T-cell (primary cell): ENCODE data around the gene IBTK. TPM values are rescaled to one million over a fixed set of nuclear protein-coding genes. Genes with fewer than 3 reads are reported as not detected.

Experiments
- ATAC-seq, 4 experiments: fragments of 200-7000 bp in 3 of 4; fragments of 150-1000 bp in 1 of 4; cut with Tn5 transposase; replicated peaks in 1 of 4; 1 replicate in 3 of 4; 2 replicates in 1 of 4; pipeline ENCODE4 v1.10.0; 2021; ENCODE audit warnings: moderate library complexity in 3 of 4, mild to moderate bottlenecking in 2 of 4, moderate number of reproducible peaks in 1 of 4
- CTCF ChIA-PET, 2 donors: fragments of 300-600 bp; sonication (Branson Sonifier 250); formaldehyde crosslinking; loops; one replicate each; lab custom pipeline; 2022; ENCODE audit warnings: antibody characterized with exemption in 2 of 2; lab: Charles Lee
- POLR2A ChIA-PET, 2 donors: fragments of 300-600 bp; sonication (Branson Sonifier 250); formaldehyde crosslinking; loops; one replicate each; lab custom pipeline; 2022; ENCODE audit warnings: antibody characterized with exemption in 2 of 2; lab: Charles Lee
- DNase-seq, 35 experiments: peaks; one replicate each; pipeline versions ENCODE4 v3.0.0 to v3.0.0-alpha.2; 2013 to 2023
- H3K27ac ChIP-seq: one replicate; pipeline ENCODE4 v1.5.1; 2013; ENCODE audit warnings: low read length
- H3K27me3 ChIP-seq, 2 experiments: replicated peaks in 1 of 2; 1 replicate in 1 of 2; 2 replicates in 1 of 2; pipeline versions ENCODE4 v1.6.1 to v1.7.0; 2013; ENCODE audit warnings: low read length in 1 of 2, mixed read lengths in 1 of 2; ENCODE audit not compliant: control insufficient read depth in 2 of 2, insufficient read depth in 2 of 2; ENCODE audit errors: extremely low read depth in 1 of 2
- H3K36me3 ChIP-seq, 2 donors: 1 replicate in 1 of 2; 2 replicates in 1 of 2; pipeline versions ENCODE4 v1.6.1 to v1.7.0; 2013; ENCODE audit warnings: low read length in 1 of 2; ENCODE audit not compliant: control insufficient read depth in 2 of 2, insufficient read depth in 1 of 2; ENCODE audit errors: extremely low read depth in 1 of 2
- H3K4me1 ChIP-seq, 2 experiments: 1 replicate in 1 of 2; 2 replicates in 1 of 2; pipeline versions ENCODE4 v1.6.1 to v1.7.0; 2013; ENCODE audit warnings: low read length in 2 of 2, mixed read lengths in 1 of 2; ENCODE audit not compliant: insufficient read depth in 2 of 2, control insufficient read depth in 1 of 2; ENCODE audit errors: extremely low read depth in 1 of 2
- H3K4me3 ChIP-seq, 2 donors: 1 replicate in 1 of 2; 2 replicates in 1 of 2; pipeline versions ENCODE4 v1.5.1 to v1.7.0; 2013; ENCODE audit warnings: mild to moderate bottlenecking in 2 of 2, low read length in 1 of 2, moderate library complexity in 1 of 2; ENCODE audit not compliant: control insufficient read depth in 1 of 2; ENCODE audit errors: extremely low read depth in 1 of 2
- H3K9me3 ChIP-seq: 2 replicates; pipeline ENCODE4 v1.7.0; 2013
- H3K27ac Mint-ChIP-seq, 2 donors: one replicate each; pipeline ENCODE4 v1.8.0; 2020 to 2021; ENCODE audit warnings: mild to moderate bottlenecking in 2 of 2, mixed read lengths in 2 of 2
- H3K27me3 Mint-ChIP-seq, 2 donors: one replicate each; pipeline ENCODE4 v1.8.0; 2021 to 2022; ENCODE audit warnings: mixed read lengths in 2 of 2
- H3K36me3 Mint-ChIP-seq: one replicate; pipeline ENCODE4 v1.8.0; 2021; ENCODE audit warnings: mixed read lengths
- H3K4me1 Mint-ChIP-seq, 3 donors: one replicate each; pipeline ENCODE4 v1.8.0; 2020 to 2022; ENCODE audit warnings: mixed read lengths in 3 of 3, mild to moderate bottlenecking in 1 of 3
- H3K4me3 Mint-ChIP-seq, 3 donors: one replicate each; pipeline ENCODE4 v1.8.0; 2020 to 2022; ENCODE audit warnings: mild to moderate bottlenecking in 3 of 3, mixed read lengths in 3 of 3, moderate library complexity in 3 of 3
- H3K9me3 Mint-ChIP-seq, 3 donors: one replicate each; pipeline ENCODE4 v1.8.0; 2020 to 2022; ENCODE audit warnings: mixed read lengths in 3 of 3
- WGBS: methylation state at CpG from one replicate; pipeline ENCODE4 v1.1.5; 2013; ENCODE audit warnings: missing lambda C conversion rate; ENCODE audit not compliant: insufficient coverage; 5-methylcytosine and 5-hydroxymethylcytosine counted together
- total RNA-seq, 35 experiments: library from RNA in 6 of 35; stranded (reverse) in 6 of 35; fragments of 120-200 nt in 1 of 35; gene quantifications; one replicate each; pipeline versions ENCODE4 v1.2.1 to v1.2.4 and lab custom pipeline; 2013 to 2026

The IBTK gene
- total RNA-seq, 5 donors from 2014 or later (not counting 1 experiment from before 2014, with no cell fraction given) = 19.2 to 21.9 (median 20.7) TPM

GRCh38 chr6:82195619-82196018, 51.9 kb downstream of the IBTK start:
- H3K27me3 ChIP-seq = no peaks in the 10 kb centered on the region
- Mint-ChIP-seq H3K4me3 (no peak overlapping the region), H3K4me1 (no peaks in the 10 kb centered on the region), H3K27ac (no peak overlapping the region), H3K9me3 (no peaks in the 10 kb centered on the region), H3K27me3 (no peaks in the 10 kb centered on the region), H3K36me3 (peaks cover 29% of the 10 kb centered on the region)
- peaks cover 9 to 52% of the 10 kb centered on the region in 2 donors for H3K36me3 ChIP-seq
- no peaks in the 10 kb centered on the region for H3K4me1 ChIP-seq
- DNase-seq (no peak), ATAC-seq (no peak)
- no peak overlapping the region for H3K27ac ChIP-seq
- POLR2A ChIA-PET = no interaction called here
- WGBS = no CpG with 5 or more reads among the region's 4 CpGs
- no peaks in the 10 kb centered on the region for H3K9me3 ChIP-seq
- CTCF ChIA-PET = no interaction called here
- no peak overlapping the region for H3K4me3 ChIP-seq

- Mint-ChIP-seq H3K4me3 (no peak overlapping the region), H3K27me3 (no peaks in the 10 kb centered on the region), H3K36me3 (peaks cover 56% of the 10 kb centered on the region), H3K27ac (no peak overlapping the region), H3K4me1 (no peaks in the 10 kb centered on the region), H3K9me3 (no peaks in the 10 kb centered on the region)
- ChIA-PET POLR2A (interaction anchor here in 1 of 2 donors (0.7 kb wide), 1 partner anchor 9 kb away, joined by 4 read pairs; no protein-coding TSS in a partner anchor), CTCF (no interaction called here)
- no peak for ATAC-seq
- no peaks in the 10 kb centered on the region for H3K4me1 ChIP-seq
- H3K36me3 ChIP-seq = peaks cover 4 to 36% of the 10 kb centered on the region in 2 donors
- DNase-seq = no peak
- H3K4me3 ChIP-seq = no peak overlapping the region
- no peak overlapping the region for H3K27ac ChIP-seq
- 100% methylated on average over 1 of the region's 3 CpGs for WGBS
- H3K9me3 ChIP-seq = no peaks in the 10 kb centered on the region
- H3K27me3 ChIP-seq = no peaks in the 10 kb centered on the region
Observed at GRCh38 chr6:82185948-82186535, 61.5 kb downstream of the IBTK start.

DNA sequence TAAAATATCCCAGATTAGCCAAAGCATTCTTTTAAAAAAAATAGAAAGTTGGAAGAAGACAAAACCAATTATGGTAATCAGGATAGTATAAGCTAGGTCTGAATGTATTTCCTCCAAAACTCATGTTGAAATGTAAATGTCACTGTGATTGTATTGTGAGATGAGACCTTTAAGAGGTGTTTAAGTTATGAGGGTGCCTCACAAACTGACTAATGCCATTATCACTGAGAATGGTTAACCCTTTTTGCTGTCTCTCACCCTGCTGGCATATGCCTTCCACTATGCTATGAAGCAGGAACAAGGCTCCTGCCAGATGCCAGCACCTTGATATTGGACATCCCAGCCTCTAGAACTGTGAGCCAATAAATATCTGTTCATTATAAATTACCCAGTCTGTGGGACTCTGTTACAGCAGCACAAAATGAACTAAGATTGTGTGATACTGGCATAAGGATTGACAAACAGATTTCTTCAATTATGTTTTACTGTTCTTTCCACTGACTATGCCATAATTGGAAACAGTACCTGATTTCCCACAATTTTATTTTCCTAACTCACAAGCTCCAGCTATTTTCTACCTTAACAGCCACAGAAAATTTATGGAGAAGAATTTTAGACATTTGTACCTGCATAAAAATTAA, 63.8 kb downstream of the IBTK start:
- no peaks in the 10 kb centered on the region for H3K27me3 Mint-ChIP-seq
- ATAC-seq (no peak), DNase-seq (no peak)
- no peak overlapping the region for H3K27ac Mint-ChIP-seq
- Histone ChIP-seq H3K27ac (no peak overlapping the region), H3K9me3 (no peaks in the 10 kb centered on the region), H3K4me1 (no peaks in the 10 kb centered on the region), H3K27me3 (no peaks in the 10 kb centered on the region), H3K4me3 (no peak overlapping the region), H3K36me3 (peaks cover 4 to 41% of the 10 kb centered on the region in 2 donors)
- H3K9me3 Mint-ChIP-seq = no peaks in the 10 kb centered on the region
- POLR2A ChIA-PET = no interaction called here
- CTCF ChIA-PET = no interaction called here
- peaks cover 48% of the 10 kb centered on the region for H3K36me3 Mint-ChIP-seq
- H3K4me1 Mint-ChIP-seq = no peaks in the 10 kb centered on the region
- no peak overlapping the region for H3K4me3 Mint-ChIP-seq

- peaks cover 7 to 44% of the 10 kb centered on the region in 2 donors for H3K36me3 ChIP-seq
- Mint-ChIP-seq H3K4me3 (no peak overlapping the region), H3K27ac (no peak overlapping the region), H3K27me3 (no peaks in the 10 kb centered on the region), H3K9me3 (no peaks in the 10 kb centered on the region), H3K4me1 (no peaks in the 10 kb centered on the region), H3K36me3 (peaks cover 47% of the 10 kb centered on the region)
- ATAC-seq (no peak), DNase-seq (no peak)
- H3K9me3 ChIP-seq = no peaks in the 10 kb centered on the region
- no peaks in the 10 kb centered on the region for H3K4me1 ChIP-seq
- ChIA-PET POLR2A (interaction anchor here in 1 of 2 donors (0.5 kb wide), 1 partner anchor 1364 kb away, joined by 3 read pairs; no protein-coding TSS in a partner anchor), CTCF (no interaction called here)
- no CpG with 5 or more reads among the region's 1 CpG for WGBS
- no peak overlapping the region for H3K4me3 ChIP-seq
- no peaks in the 10 kb centered on the region for H3K27me3 ChIP-seq
- no peak overlapping the region for H3K27ac ChIP-seq
Observed at GRCh38 chr6:82182756-82183155, 64.8 kb downstream of the IBTK start.

DNA sequence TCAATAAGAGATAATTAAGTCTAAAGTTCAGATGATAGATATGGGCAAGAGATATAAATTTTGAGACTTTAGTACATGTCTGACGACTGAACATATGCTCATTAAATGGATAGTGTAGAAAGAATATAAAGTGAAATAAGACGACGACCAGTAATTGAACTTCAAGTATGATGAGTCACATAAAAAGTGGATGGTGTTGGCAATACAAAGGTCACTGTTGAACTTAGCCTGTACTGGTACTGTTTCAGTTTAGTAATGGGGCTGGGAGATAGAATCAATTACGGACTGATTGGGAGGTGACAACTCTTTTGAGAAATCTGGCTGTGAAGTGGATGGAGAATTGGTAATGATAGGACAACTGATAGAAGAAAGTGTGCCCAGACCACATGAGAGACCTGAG, 68.1 kb downstream of the IBTK start:
- Mint-ChIP-seq H3K4me1 (no peaks in the 10 kb centered on the region), H3K27ac (no peak overlapping the region), H3K27me3 (no peaks in the 10 kb centered on the region), H3K9me3 (no peaks in the 10 kb centered on the region), H3K36me3 (peaks cover 44% of the 10 kb centered on the region), H3K4me3 (no peak overlapping the region)
- Histone ChIP-seq H3K27me3 (no peaks in the 10 kb centered on the region), H3K4me3 (no peak overlapping the region), H3K9me3 (no peaks in the 10 kb centered on the region), H3K4me1 (no peaks in the 10 kb centered on the region), H3K27ac (no peak overlapping the region), H3K36me3 (peaks cover 7 to 34% of the 10 kb centered on the region in 2 donors)
- CTCF ChIA-PET = no interaction called here
- POLR2A ChIA-PET = no interaction called here
- 94% methylated on average over 4 of the region's 4 CpGs for WGBS
- DNase-seq (no peak), ATAC-seq (no peak)

- ChIA-PET POLR2A (no interaction called here), CTCF (no interaction called here)
- Mint-ChIP-seq H3K36me3 (peaks cover 42% of the 10 kb centered on the region), H3K4me1 (no peaks in the 10 kb centered on the region), H3K27me3 (no peaks in the 10 kb centered on the region), H3K4me3 (no peak overlapping the region), H3K27ac (no peak overlapping the region), H3K9me3 (no peaks in the 10 kb centered on the region)
- no peaks in the 10 kb centered on the region for H3K27me3 ChIP-seq
- no peak for ATAC-seq
- peaks cover 7 to 32% of the 10 kb centered on the region in 2 donors for H3K36me3 ChIP-seq
- no peaks in the 10 kb centered on the region for H3K9me3 ChIP-seq
- H3K4me3 ChIP-seq = no peak overlapping the region
- no peaks in the 10 kb centered on the region for H3K4me1 ChIP-seq
- no peak for DNase-seq
- WGBS = 83% methylated on average over 1 of the region's 1 CpG
- H3K27ac ChIP-seq = no peak overlapping the region
Observed at GRCh38 chr6:82178759-82179112, 68.8 kb downstream of the IBTK start.
